Parathyroid adenoma (tissue), 2 donors: ENCODE results near the gene SH3BP4.

ENCODE experiments used
- H2AFZ ChIP-seq: fragments of 300-600 bp; sonication (generic); one replicate; pipeline ENCODE4 v1.7.0; 2017; ENCODE audit warnings: antibody characterized with exemption, mild to moderate bottlenecking
- H3K27ac ChIP-seq: fragments of 300-600 bp; sonication (generic); one replicate; pipeline ENCODE4 v1.7.0; 2017
- H3K27me3 ChIP-seq: fragments of 300-600 bp; sonication (generic); one replicate; pipeline ENCODE4 v1.7.0; 2017; ENCODE audit warnings: low read length; ENCODE audit not compliant: control insufficient read depth, insufficient read depth
- H3K36me3 ChIP-seq: fragments of 300-600 bp; sonication (generic); one replicate; pipeline ENCODE4 v1.7.0; 2017; ENCODE audit warnings: low read length; ENCODE audit not compliant: control insufficient read depth, insufficient read depth
- H3K4me1 ChIP-seq: fragments of 300-600 bp; sonication (generic); one replicate; pipeline ENCODE4 v1.7.0; 2017; ENCODE audit warnings: control low read depth
- H3K4me2 ChIP-seq: fragments of 300-600 bp; sonication (generic); one replicate; pipeline ENCODE4 v1.7.0; 2017; ENCODE audit warnings: low read length
- H3K4me3 ChIP-seq: fragments of 300-600 bp; sonication (generic); one replicate; pipeline ENCODE4 v1.7.0; 2017; ENCODE audit warnings: low read depth, low read length
- H3K79me2 ChIP-seq: fragments of 300-600 bp; sonication (generic); one replicate; pipeline ENCODE4 v1.7.0; 2017; ENCODE audit warnings: control low read depth
- H3K9ac ChIP-seq: fragments of 300-600 bp; sonication (generic); one replicate; pipeline ENCODE4 v1.7.0; 2017; ENCODE audit warnings: mild to moderate bottlenecking
- H3K9me3 ChIP-seq: fragments of 300-600 bp; sonication (generic); one replicate; pipeline ENCODE4 v1.7.0; 2017; ENCODE audit warnings: low read length; ENCODE audit not compliant: control insufficient read depth
- CTCF ChIP-seq: fragments of 300-600 bp; sonication (generic); IDR thresholded peaks from one replicate; pipeline ENCODE4 v1.7.0; 2017; ENCODE audit warnings: antibody characterized with exemption, mild to moderate bottlenecking
- donor health status: primary hyperparathyroidism.

The SH3BP4 gene

GRCh38 chr2:235041221-235041917 is 89.6 kb downstream of the SH3BP4 start:
- H3K27ac ChIP-seq = no peak overlapping the region
- no peak for TF ChIP-seq CTCF

GRCh38 chr2:235041918-235042575 is 90.2 kb downstream of the SH3BP4 start:
- Histone ChIP-seq H2AFZ (no peak overlapping the region), H3K27me3 (no peaks in the 10 kb centered on the region), H3K79me2 (no peaks in the 10 kb centered on the region), H3K36me3 (no peaks in the 10 kb centered on the region), H3K9me3 (no peaks in the 10 kb centered on the region), H3K9ac (no peak overlapping the region), H3K4me3 (no peak overlapping the region), H3K4me2 (no peak overlapping the region), H3K4me1 (no peaks in the 10 kb centered on the region), H3K27ac (no peak overlapping the region)
- no peak for TF ChIP-seq CTCF

More at GRCh38 chr2:235041221-235041917, 89.6 kb downstream of the SH3BP4 start:
- H2AFZ ChIP-seq = no peak overlapping the region
- H3K4me1 ChIP-seq = no peaks in the 10 kb centered on the region
- no peaks in the 10 kb centered on the region for H3K79me2 ChIP-seq
- no peak overlapping the region for H3K4me3 ChIP-seq
- no peaks in the 10 kb centered on the region for H3K27me3 ChIP-seq
- no peak overlapping the region for H3K4me2 ChIP-seq
- no peaks in the 10 kb centered on the region for H3K9me3 ChIP-seq
- H3K9ac ChIP-seq = no peak overlapping the region
- H3K36me3 ChIP-seq = no peaks in the 10 kb centered on the region

GRCh38 chr2:235042576-235043515 is 91.0 kb downstream of the SH3BP4 start:
- Histone ChIP-seq H3K36me3 (no peaks in the 10 kb centered on the region), H3K27me3 (no peaks in the 10 kb centered on the region), H3K9me3 (no peaks in the 10 kb centered on the region), H3K4me2 (no peak overlapping the region), H2AFZ (no peak overlapping the region), H3K79me2 (no peaks in the 10 kb centered on the region), H3K9ac (no peak overlapping the region), H3K4me3 (no peak overlapping the region), H3K27ac (no peak overlapping the region), H3K4me1 (no peaks in the 10 kb centered on the region)
- no peak for TF ChIP-seq CTCF

GRCh38 chr2:235043762-235044500 is 92.1 kb downstream of the SH3BP4 start:
- Histone ChIP-seq H3K79me2 (no peaks in the 10 kb centered on the region), H3K9me3 (no peaks in the 10 kb centered on the region), H2AFZ (no peak overlapping the region), H3K27me3 (no peaks in the 10 kb centered on the region), H3K9ac (no peak overlapping the region), H3K4me3 (no peak overlapping the region), H3K36me3 (no peaks in the 10 kb centered on the region), H3K4me2 (no peak overlapping the region), H3K27ac (no peak overlapping the region), H3K4me1 (no peaks in the 10 kb centered on the region)
- no peak for TF ChIP-seq CTCF
